HG03196 (cell line): ENCODE data around the gene TIMM23.
A peak's percentile ranks its signal among the peaks of the same experiment; 100 is the strongest.
"Not testable (repeated sequence)": the region's sequence is repeated elsewhere in the genome, so short reads cannot be mapped to it uniquely, and the experiment has no call there.

Experiments
- ATAC-seq: cut with Tn5 transposase; IDR thresholded peaks from one replicate; pipeline ENCODE4 v1.9.1; 2021; ENCODE audit not compliant: unreplicated experiment

Gene TIMM23, protein sequence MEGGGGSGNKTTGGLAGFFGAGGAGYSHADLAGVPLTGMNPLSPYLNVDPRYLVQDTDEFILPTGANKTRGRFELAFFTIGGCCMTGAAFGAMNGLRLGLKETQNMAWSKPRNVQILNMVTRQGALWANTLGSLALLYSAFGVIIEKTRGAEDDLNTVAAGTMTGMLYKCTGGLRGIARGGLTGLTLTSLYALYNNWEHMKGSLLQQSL

DNA sequence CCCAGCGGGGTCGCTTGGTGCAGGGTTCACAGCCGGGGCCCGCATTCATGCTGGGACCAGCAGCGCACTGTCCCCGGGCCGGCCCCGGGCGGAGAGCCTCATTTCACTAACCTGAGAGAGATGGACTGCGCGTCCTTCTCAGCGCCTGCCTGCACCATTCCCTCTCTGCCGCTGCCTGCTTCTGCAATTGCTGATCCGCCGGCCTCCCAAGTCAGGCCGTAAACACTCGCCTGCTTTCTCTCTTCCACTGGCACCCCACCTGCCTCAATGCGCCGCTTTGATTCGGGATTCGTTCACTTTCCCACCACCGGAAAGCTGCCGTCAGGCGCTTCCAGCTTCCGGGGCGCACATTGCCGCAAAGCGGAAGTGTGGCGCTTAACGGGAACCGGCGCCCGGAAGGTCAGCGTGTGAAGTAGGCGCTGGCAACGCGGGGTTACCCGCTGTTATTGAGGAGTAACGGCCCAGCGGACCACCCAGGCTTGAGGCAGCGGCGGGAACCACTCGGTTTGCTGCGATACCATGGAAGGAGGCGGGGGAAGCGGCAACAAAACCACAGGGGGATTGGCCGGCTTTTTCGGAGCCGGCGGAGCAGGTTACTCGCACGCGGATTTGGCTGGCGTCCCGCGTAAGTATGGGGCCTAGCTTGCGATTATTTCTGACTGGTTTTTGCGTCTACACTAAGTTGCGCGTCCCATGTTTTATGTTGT is at the start of gene TIMM23:
TIMM23 (plus strand) TSS at position 384 of the 707 bp plus-strand sequence; CDS start at position 520, 136 bp downstream.
- ATAC-seq: peak; percentile 74

DNA sequence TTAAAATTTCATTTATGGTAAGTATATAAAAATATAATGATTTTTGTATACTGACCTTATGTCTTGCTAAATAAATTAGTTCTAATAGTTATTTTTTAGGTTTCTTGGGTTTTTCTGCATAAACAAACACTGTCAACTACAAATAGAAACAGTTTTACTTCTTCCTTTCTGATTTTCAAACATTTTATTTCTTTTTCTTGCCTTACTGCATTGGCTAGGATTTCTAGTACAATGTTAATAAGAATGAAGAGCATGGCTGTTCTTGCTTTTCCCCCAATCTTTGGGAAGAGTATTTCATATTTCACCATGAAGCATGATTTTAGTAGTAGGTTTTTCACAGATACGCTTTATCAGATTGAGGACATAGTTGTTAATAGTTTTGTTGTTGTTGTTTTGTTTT is 45.5 kb upstream of the TIMM23 start:
- not testable (repeated sequence) for ATAC-seq

- ATAC-seq: not testable (repeated sequence)
These were observed 41.0 kb upstream of the TIMM23 start for GRCh38 chr10:45931305-45931704.

DNA sequence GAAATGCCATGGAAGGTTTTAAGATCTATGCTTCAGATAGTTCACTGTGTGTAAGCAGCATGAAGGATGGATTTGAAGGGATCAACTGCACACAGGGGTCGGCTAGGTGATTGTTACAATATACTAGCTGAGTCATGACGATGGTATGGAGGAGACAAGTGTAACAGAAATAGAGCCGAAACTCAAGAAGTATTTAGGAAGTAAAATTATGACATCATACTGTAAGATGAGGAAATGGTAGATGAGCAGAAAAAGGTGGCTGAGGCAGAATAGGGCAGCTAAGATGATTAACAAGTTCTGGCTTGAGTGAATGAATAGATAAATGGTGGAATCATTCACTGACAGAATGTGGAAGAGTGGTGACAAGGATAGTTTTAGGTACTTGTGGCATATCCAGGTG is 37.5 kb upstream of the TIMM23 start:
- ATAC-seq: not testable (repeated sequence)

- not testable (repeated sequence) for ATAC-seq
These were observed 33.1 kb upstream of the TIMM23 start for GRCh38 chr10:45939176-45939697.

DNA sequence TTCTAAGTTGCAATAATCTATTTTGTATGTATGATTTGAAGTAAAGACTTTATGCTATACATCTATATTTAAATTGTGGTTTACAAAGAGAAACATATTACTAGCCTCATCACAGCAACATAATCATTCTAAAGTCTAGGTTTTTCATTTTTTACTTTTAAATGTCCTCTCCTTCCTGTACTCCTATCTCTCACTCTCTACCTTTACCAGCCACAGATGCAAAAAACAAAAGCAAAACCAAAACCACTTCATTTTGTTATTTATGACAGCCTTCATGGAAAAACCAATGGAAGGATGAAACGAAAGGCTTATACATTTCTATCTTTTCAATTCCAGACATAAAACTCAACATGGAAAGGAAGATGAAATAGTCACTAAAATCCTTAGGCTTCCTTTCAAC is 31.1 kb upstream of the TIMM23 start:
- not testable (repeated sequence) for ATAC-seq

DNA sequence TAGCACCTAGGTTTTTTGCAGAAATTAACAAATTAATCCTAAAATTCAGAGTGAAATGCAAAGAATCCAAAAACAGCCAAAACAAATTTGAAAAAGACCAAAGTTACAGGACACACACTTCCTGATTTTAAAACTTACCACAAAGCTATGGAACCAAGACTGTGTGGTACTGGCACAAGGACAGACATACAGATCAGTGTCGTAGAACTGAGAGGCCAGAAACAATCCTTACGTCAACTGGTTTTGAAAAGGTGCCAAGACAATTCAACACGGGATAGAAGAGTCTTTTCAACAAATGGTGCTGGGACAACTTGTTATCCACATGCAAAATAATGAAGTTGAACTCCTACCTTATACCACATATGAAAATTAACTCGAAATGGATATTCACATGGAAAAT is 26.8 kb upstream of the TIMM23 start:
- not testable (repeated sequence) for ATAC-seq

GRCh38 chr10:45947363-45947762 is 24.9 kb upstream of the TIMM23 start:
- ATAC-seq: not testable (repeated sequence)

DNA sequence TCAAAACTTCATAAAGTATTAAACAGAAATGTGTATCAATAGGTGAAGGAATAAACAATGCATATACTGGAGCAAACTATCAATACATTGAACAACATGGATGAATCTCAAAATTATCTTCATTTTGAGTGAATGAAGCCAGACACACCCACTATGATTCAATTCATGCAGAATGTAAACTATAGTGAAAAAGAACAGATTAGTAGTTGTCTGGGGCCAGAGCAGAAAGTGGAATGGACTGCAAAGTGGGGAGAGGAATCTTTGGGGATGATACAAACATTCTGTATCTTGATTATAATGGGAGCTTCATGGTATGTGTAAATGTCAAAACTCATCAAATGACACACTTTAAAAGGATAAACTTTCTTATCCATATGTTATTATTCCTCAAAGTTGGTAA is 23.5 kb upstream of the TIMM23 start:
- not testable (repeated sequence) for ATAC-seq

- ATAC-seq: not testable (repeated sequence)
These were observed 17.9 kb upstream of the TIMM23 start for GRCh38 chr10:45954367-45954766.

GRCh38 chr10:45956634-45957033 is 15.7 kb upstream of the TIMM23 start:
- not testable (repeated sequence) for ATAC-seq

GRCh38 chr10:45957928-45958327 is 14.4 kb upstream of the TIMM23 start:
- not testable (repeated sequence) for ATAC-seq

GRCh38 chr10:45962686-45963452 is 9.4 kb upstream of the TIMM23 start:
- not testable (repeated sequence) for ATAC-seq

GRCh38 chr10:45971019-45971418 is 1.3 kb upstream of the TIMM23 start:
- ATAC-seq: not testable (repeated sequence)

DNA sequence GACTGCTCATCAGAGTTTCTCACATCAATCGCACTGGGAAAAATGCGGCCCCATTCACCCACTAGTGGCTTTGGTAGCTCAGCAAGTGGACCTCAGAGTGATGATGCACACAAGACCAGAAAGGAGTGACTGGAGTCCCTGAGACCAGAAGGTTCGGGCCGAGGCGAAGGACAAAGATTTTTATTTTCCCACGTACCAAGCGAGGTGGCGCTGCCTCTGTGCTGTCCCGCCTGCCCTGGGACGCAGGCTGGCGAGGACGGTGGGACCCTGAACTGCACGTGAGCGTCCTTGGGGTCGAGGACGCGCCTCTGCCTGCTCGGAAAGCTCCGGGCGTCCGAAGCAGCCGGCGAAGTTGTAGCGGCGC is 565 bp upstream of the TIMM23 start:
- ATAC-seq: peak; percentile 28

GRCh38 chr10:45972813-45973169 is 502 bp downstream of the TIMM23 start:
- peak; percentile 6 for ATAC-seq

- not testable (repeated sequence) for ATAC-seq
These were observed 1.8 kb downstream of the TIMM23 start for GRCh38 chr10:45974041-45974440.

- ATAC-seq: peak; percentile 53
These were observed 6.3 kb downstream of the TIMM23 start for GRCh38 chr10:45978554-45978953.

DNA sequence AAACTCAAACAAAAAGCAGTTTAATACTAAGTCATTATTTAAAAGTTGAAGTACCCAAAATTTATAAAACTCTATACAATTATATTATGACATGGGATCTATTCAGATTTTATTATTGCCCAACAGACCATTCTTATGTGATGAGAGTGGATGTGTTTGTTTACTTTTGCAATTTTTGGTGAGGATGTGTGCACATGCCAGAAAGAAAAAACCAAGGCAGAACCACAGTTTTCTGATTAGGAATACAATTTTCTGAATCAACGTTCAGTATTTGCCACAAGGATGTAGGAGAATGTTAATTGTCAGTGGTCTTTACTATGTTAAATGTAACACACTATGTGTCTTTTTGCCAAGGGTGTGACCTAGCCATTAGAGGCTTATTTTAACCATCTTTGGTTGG is 9.1 kb downstream of the TIMM23 start:
- not testable (repeated sequence) for ATAC-seq

GRCh38 chr10:45983538-45984186 is 11.4 kb downstream of the TIMM23 start:
- not testable (repeated sequence) for ATAC-seq

DNA sequence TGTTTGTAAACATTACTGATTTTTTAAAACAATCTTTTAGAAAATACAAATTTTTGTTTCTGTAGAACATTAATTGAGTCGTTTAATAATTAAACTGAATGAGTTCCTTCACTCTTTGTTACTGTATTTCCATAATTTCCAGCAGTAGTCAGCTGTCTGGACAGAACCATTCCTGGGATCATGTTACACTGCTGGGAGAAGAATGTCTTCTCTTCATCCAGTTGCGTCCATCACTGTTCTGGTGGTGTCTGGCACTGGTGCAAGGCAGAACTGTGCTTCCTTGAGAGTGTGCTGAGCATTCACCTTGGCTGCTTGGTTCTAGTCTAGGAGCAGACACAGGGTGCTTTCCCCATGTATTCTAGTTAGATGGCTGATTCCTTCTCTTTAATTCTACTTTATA is 12.2 kb downstream of the TIMM23 start:
- ATAC-seq: not testable (repeated sequence)
